SK-N-SH (cell line): Measurements from ENCODE around the gene IGSF9B. TPM values are rescaled to one million over a fixed set of nuclear protein-coding genes. Genes with fewer than 3 reads are reported as not detected.

Experiments used
- CTCF ChIA-PET: fragments of 300-600, 350-600 bp; formaldehyde crosslinking; extraction: SDS; loops from one replicate; lab custom pipeline; 2021; lab: Yijun Ruan, JAX
- POLR2A ChIA-PET: fragments of 350-600 bp; sonication (Branson Sonifier 250); formaldehyde crosslinking; extraction: SDS; loops from one replicate; lab custom pipeline; 2020; ENCODE audit warnings: antibody characterized with exemption, inconsistent platforms; lab: Yijun Ruan, JAX
- DNase-seq: peaks from one replicate; pipeline ENCODE4 v3.0.0; 2012
- H2AFZ ChIP-seq: fragments of 200-600 bp; sonication (generic); 2 replicates; pipeline ENCODE4 v1.8.1; 2016; ENCODE audit warnings: antibody characterized with exemption, mild to moderate bottlenecking, low read depth
- H3F3A ChIP-seq: fragments of 200-600 bp; sonication (generic); replicated peaks from 2 replicates; pipeline ENCODE3; 2016; ENCODE audit warnings: antibody characterized with exemption, mild to moderate bottlenecking; ENCODE audit not compliant: insufficient read depth
- H3K27ac ChIP-seq, 2 experiments: fragments of 200-500 bp in 1 of 2; fragments of 200-600 bp in 1 of 2; sonication (Bioruptor generic) in 1 of 2; sonication (generic), shearing (Covaris generic) in 1 of 2; 2 replicates each; pipeline versions ENCODE4 v1.5.1 to v1.6.1; 2014 to 2016; ENCODE audit warnings: low read depth in 2 of 2, inconsistent platforms in 1 of 2, low read length in 1 of 2, mild to moderate bottlenecking in 1 of 2, mixed read lengths in 1 of 2
- H3K27me3 ChIP-seq: fragments of 200-600 bp; sonication (generic), shearing (Covaris generic); 2 replicates; pipeline ENCODE4 v1.6.1; 2016; ENCODE audit warnings: mixed run types; ENCODE audit not compliant: insufficient read depth
- H3K36me3 ChIP-seq, 2 experiments: fragments of 200-500 bp in 1 of 2; fragments of 200-600 bp in 1 of 2; sonication (Bioruptor generic) in 1 of 2; sonication (generic) in 1 of 2; replicated peaks in 1 of 2; 2 replicates each; pipeline versions ENCODE3 to v1.5.1; 2014 to 2016; ENCODE audit warnings: low read length in 1 of 2, mild to moderate bottlenecking in 1 of 2; ENCODE audit not compliant: insufficient read depth in 2 of 2, control insufficient read depth in 1 of 2
- H3K4me1 ChIP-seq, 2 experiments: fragments of 200-500 bp in 1 of 2; fragments of 200-600 bp in 1 of 2; sonication (Bioruptor generic) in 1 of 2; sonication (generic), shearing (Covaris generic) in 1 of 2; 2 replicates each; pipeline versions ENCODE4 v1.5.1 to v1.6.1; 2014 to 2016; ENCODE audit warnings: low read depth in 1 of 2, low read length in 1 of 2, mixed run types in 1 of 2; ENCODE audit not compliant: insufficient read depth in 2 of 2, control insufficient read depth in 1 of 2
- H3K4me2 ChIP-seq: fragments of 200-600 bp; sonication (generic), shearing (Covaris generic); 2 replicates; pipeline ENCODE4 v1.6.1; 2017; ENCODE audit warnings: mixed run types
- H3K4me3 ChIP-seq, 2 experiments: fragments of 200-500 bp in 1 of 2; fragments of 200-600 bp in 1 of 2; sonication (Bioruptor generic) in 1 of 2; sonication (generic), shearing (Covaris generic) in 1 of 2; 2 replicates each; pipeline versions ENCODE4 v1.5.1 to v1.8.1; 2014 to 2016; ENCODE audit warnings: low read depth in 2 of 2, inconsistent platforms in 1 of 2, low read length in 1 of 2, mild to moderate bottlenecking in 1 of 2, mixed read lengths in 1 of 2, moderate library complexity in 1 of 2
- H3K79me2 ChIP-seq: fragments of 200-600 bp; sonication (generic); 2 replicates; pipeline ENCODE4 v1.8.1; 2017; ENCODE audit warnings: mild to moderate bottlenecking; ENCODE audit not compliant: insufficient read depth
- H3K9ac ChIP-seq: fragments of 200-600 bp; sonication (generic); 2 replicates; pipeline ENCODE4 v1.6.1; 2017; ENCODE audit warnings: mixed run types
- H3K9me2 ChIP-seq: fragments of 200-600 bp; sonication (generic); 2 replicates; pipeline ENCODE4 v1.6.1; 2017; ENCODE audit warnings: mixed run types
- H3K9me3 ChIP-seq: fragments of 200-600 bp; sonication (generic); 2 replicates; pipeline ENCODE4 v1.6.1; 2017; ENCODE audit warnings: mixed run types, mild to moderate bottlenecking, moderate library complexity
- H4K20me1 ChIP-seq: fragments of 200-600 bp; sonication (generic); 2 replicates; pipeline ENCODE4 v1.6.1; 2017; ENCODE audit warnings: mild to moderate bottlenecking, mixed run types; ENCODE audit not compliant: insufficient read depth
- CHD2 ChIP-seq: fragments of 150-350 bp; IDR thresholded peaks from 2 replicates; pipeline ENCODE4 v1.6.1; 2018; ENCODE audit warnings: low read length; ENCODE audit not compliant: partially characterized antibody
- CTCF ChIP-seq: fragments of 200-600 bp; sonication (generic); IDR thresholded peaks from 2 replicates; pipeline ENCODE4 v1.6.1; 2017; ENCODE audit warnings: antibody characterized with exemption, mild to moderate bottlenecking, moderate library complexity
- ELF1 ChIP-seq: IDR thresholded peaks from 2 replicates; pipeline ENCODE4 v1.4.0; 2012
- EP300 ChIP-seq, 2 experiments: IDR thresholded peaks; 2 replicates each; pipeline versions ENCODE4 v1.4.0 to v1.6.1; 2012; ENCODE audit warnings: borderline replicate concordance in 1 of 2, low read depth in 1 of 2, low read length in 1 of 2
- EZH2phosphoT487 ChIP-seq: fragments of 200-600 bp; sonication (generic); IDR thresholded peaks from 2 replicates; pipeline ENCODE4 v1.6.1; 2017; ENCODE audit warnings: low read depth, mixed run types, mild to moderate bottlenecking, antibody characterized with exemption, moderate library complexity, borderline replicate concordance
- GATA2 ChIP-seq: sonication (generic); formaldehyde crosslinking; IDR thresholded peaks from 2 replicates; pipeline ENCODE4 v1.5.0; 2020; ENCODE audit warnings: mild to moderate bottlenecking, missing genetic modification reagents
- JUND ChIP-seq: IDR thresholded peaks from 2 replicates; pipeline ENCODE4 v1.4.0; 2012
- NRF1 ChIP-seq: IDR thresholded peaks from 2 replicates; pipeline ENCODE4 v1.6.1; 2012; ENCODE audit warnings: low read depth, mild to moderate bottlenecking, low read length
- PBX3 ChIP-seq: IDR thresholded peaks from 2 replicates; pipeline ENCODE4; 2012
- RAD21 ChIP-seq: IDR thresholded peaks from 2 replicates; pipeline ENCODE4 v1.6.1; 2012; ENCODE audit warnings: mild to moderate bottlenecking, low read length
- TAF1 ChIP-seq: IDR thresholded peaks from 2 replicates; pipeline ENCODE4 v1.6.1; 2012; ENCODE audit warnings: low read depth, mild to moderate bottlenecking, low read length, moderate library complexity, borderline replicate concordance
- TCF12 ChIP-seq: IDR thresholded peaks from 2 replicates; pipeline ENCODE4 v1.4.0; 2012
- USF2 ChIP-seq: fragments of 150-350 bp; IDR thresholded peaks from 2 replicates; pipeline ENCODE4 v1.6.1; 2017; ENCODE audit warnings: antibody characterized with exemption, low read length, low read depth, borderline replicate concordance
- ZBTB33 ChIP-seq: IDR thresholded peaks from 2 replicates; pipeline ENCODE4 v1.4.0; 2012; ENCODE audit warnings: low read depth, borderline replicate concordance
- WGBS: methylation state at CpG from one replicate; pipeline ENCODE4 v1.1.6; 2017; ENCODE audit warnings: low lambda C conversion rate; 5-methylcytosine and 5-hydroxymethylcytosine counted together
- polyA plus RNA-seq, 3 experiments: library from polyadenylated mRNA; depleted of rRNA; stranded (reverse); fragments of >200 nt; gene quantifications; 2 replicates each; pipeline ENCODE4 v1.2.3, GENCODE V29; 2012

Gene IGSF9B
- polyA plus RNA-seq, 1 of the 3 experiments (the other 2 are of a cell fraction) = 0.41 TPM

GRCh38 chr11:133934599-133935550, 21.9 kb downstream of the IGSF9B start:
- ChIA-PET CTCF (interaction anchor here (0.7 to 6.7 kb wide), 8 partner anchors 13 to 116 kb away, joined by 3 to 38 read pairs (median 5); no protein-coding TSS in a partner anchor), POLR2A (interaction anchor here (1.1 to 5.7 kb wide), 5 partner anchors 12 to 110 kb away, joined by 3 to 102 read pairs (median 6); partner anchors contain the start of gene IGSF9B)
- H3K4me3 ChIP-seq = no peak overlapping the region
- no peaks in the 10 kb centered on the region for H3F3A ChIP-seq
- TF ChIP-seq EP300 (IDR thresholded peaks at IDR 0.05; ENCODE audit: borderline replicate concordance in 1 of 2, low read depth in 1 of 2, low read length in 1 of 2) (0 out of 4 replicates have a peak, but pooled peaks of 1 of the 2 experiments have one; percentile 12), GATA2 (CRISPR knock-in tag) (peak; percentile 68), PBX3 (peak; percentile 98), EZH2phosphoT487 (no peak)
- H3K4me1 ChIP-seq = peaks cover 0 to 66% of the 10 kb centered on the region in 2 experiments; a peak in 1 of 4 replicates
- H2AFZ ChIP-seq = no peak overlapping the region
- no peaks in the 10 kb centered on the region for H4K20me1 ChIP-seq
- H3K79me2 ChIP-seq = no peaks in the 10 kb centered on the region
- no peaks in the 10 kb centered on the region for H3K36me3 ChIP-seq
- H3K4me2 ChIP-seq = no peak overlapping the region
- H3K27me3 ChIP-seq = no peaks in the 10 kb centered on the region
- WGBS = 66% methylated on average over 33 of the region's 33 CpGs
- DNase-seq = peak; percentile 87
- H3K9me3 ChIP-seq = no peaks in the 10 kb centered on the region
- no peak overlapping the region for H3K9ac ChIP-seq
- H3K9me2 ChIP-seq = no peaks in the 10 kb centered on the region
- peak overlapping the region in 1 of 2 experiments; percentile 100; a peak in 2 of 4 replicates for H3K27ac ChIP-seq

- Histone ChIP-seq H3K9ac (no peak overlapping the region), H3K36me3 (no peaks in the 10 kb centered on the region), H3K4me2 (no peak overlapping the region), H3F3A (no peaks in the 10 kb centered on the region), H4K20me1 (no peaks in the 10 kb centered on the region), H3K4me3 (no peak overlapping the region), H3K9me3 (no peaks in the 10 kb centered on the region), H3K27me3 (no peaks in the 10 kb centered on the region), H3K9me2 (no peaks in the 10 kb centered on the region), H3K4me1 (peaks cover 0 to 74% of the 10 kb centered on the region in 2 experiments; a peak in 1 of 4 replicates), H3K79me2 (no peaks in the 10 kb centered on the region), H2AFZ (no peak overlapping the region), H3K27ac (peak overlapping the region in 1 of 2 experiments; percentile 100; a peak in 2 of 4 replicates)
- ChIA-PET CTCF (interaction anchor here (1.1 to 6.7 kb wide), 4 partner anchors 13 to 116 kb away, joined by 3 to 38 read pairs (median 12); no protein-coding TSS in a partner anchor), POLR2A (interaction anchor here (1.1 to 5.7 kb wide), 4 partner anchors 12 to 111 kb away, joined by 3 to 102 read pairs (median 6); partner anchors contain the start of gene IGSF9B)
- whole genome bisulfite sequencing = 81% methylated on average over 11 of the region's 11 CpGs
- TF ChIP-seq JUND (no peak), TAF1 (no peak), USF2 (no peak), NRF1 (no peak), ZBTB33 (no peak), RAD21 (no peak), EP300 (IDR thresholded peaks at IDR 0.05; ENCODE audit: borderline replicate concordance in 1 of 2, low read depth in 1 of 2, low read length in 1 of 2) (no peak), TCF12 (no peak), ELF1 (no peak), CHD2 (no peak), CTCF (no peak)
- DNase-seq = no peak
These were observed 22.7 kb downstream of the IGSF9B start for GRCh38 chr11:133934096-133934495.
